Esophagus muscularis mucosa (tissue), 4 donors: ENCODE results near the gene SIRPA. TPM values are rescaled to one million over a fixed set of nuclear protein-coding genes. Genes with fewer than 3 reads are reported as not detected.
"Not testable (repeated sequence)": the region's sequence is repeated elsewhere in the genome, so short reads cannot be mapped to it uniquely, and the experiment has no call there.

Source experiments
- DNase-seq: peaks from one replicate; pipeline ENCODE4 v3.0.0-alpha.2; 2017; ENCODE audit errors: extremely low spot score
- H3K27ac ChIP-seq, 4 donors: fragments of 200-600 bp; sonication (generic); replicated peaks in 1 of 4; 1 replicate in 3 of 4; 2 replicates in 1 of 4; pipeline ENCODE4 v1.5.1; 2016 to 2019; ENCODE audit warnings: mild to moderate bottlenecking in 1 of 4
- H3K27me3 ChIP-seq, 4 donors: fragments of 200-600 bp; sonication (generic); one replicate each; pipeline versions ENCODE4 v1.5.1 to v1.6.0; 2016 to 2019
- H3K36me3 ChIP-seq, 4 donors: fragments of 200-600 bp; sonication (generic); one replicate each; pipeline ENCODE4 v1.5.1; 2016 to 2019
- H3K4me1 ChIP-seq, 4 donors: fragments of 200-600 bp; sonication (generic); one replicate each; pipeline ENCODE4 v1.5.1; 2016 to 2019
- H3K4me3 ChIP-seq, 4 donors: fragments of 200-600 bp; sonication (generic); 1 replicate in 2 of 4; 2 replicates in 2 of 4; pipeline ENCODE4 v1.5.1; 2016 to 2019; ENCODE audit warnings: mild to moderate bottlenecking in 4 of 4, moderate library complexity in 1 of 4
- H3K9me3 ChIP-seq, 4 donors: fragments of 200-600 bp; sonication (generic); 1 replicate in 3 of 4; 2 replicates in 1 of 4; pipeline ENCODE4 v1.5.1; 2016 to 2019
- EP300 ChIP-seq: sonication (generic); formaldehyde crosslinking; IDR thresholded peaks from one replicate; pipeline ENCODE4 v1.6.1; 2017; ENCODE audit warnings: antibody characterized with exemption
- POLR2A ChIP-seq: fragments of 450-650 bp; IDR thresholded peaks from one replicate; pipeline ENCODE4 v1.6.1; 2017; ENCODE audit warnings: antibody characterized with exemption, moderate library complexity, mild to moderate bottlenecking, low read depth
- POLR2AphosphoS5 ChIP-seq, 2 donors: sonication (generic); formaldehyde crosslinking; IDR thresholded peaks; one replicate each; pipeline ENCODE4 v1.6.1; 2017; ENCODE audit warnings: antibody characterized with exemption in 2 of 2
- WGBS: methylation state at CpG from one replicate; pipeline ENCODE4 v1.1.5; 2018; 5-methylcytosine and 5-hydroxymethylcytosine counted together
- intact Hi-C: fragments of 100-400 bp; cut with DNase I; formaldehyde crosslinking; loops from one replicate; pipeline ENCODE4 v1.15.1; 2023
- total RNA-seq, 4 donors: library from RNA; depleted of rRNA; stranded (reverse); fragments of >200 nt; gene quantifications; one replicate each; pipeline versions ENCODE4 v1.1.0 to v1.2.1, GENCODE V29; 2016
- TF ChIP-seq, protein P1 (sequence below), 3 experiments: fragments of 200-600 bp in 2 of 3; fragments of 450-650 bp in 1 of 3; sonication (generic) in 2 of 3; IDR thresholded peaks; one replicate each; pipeline ENCODE4 v1.5.1; 2017 to 2019; ENCODE audit warnings: antibody characterized with exemption in 3 of 3, mild to moderate bottlenecking in 2 of 3, moderate library complexity in 1 of 3

Gene SIRPA
- total RNA-seq, 4 donors from 2014 or later: 19.5 to 39.8 (median 32.5) TPM

DNA sequence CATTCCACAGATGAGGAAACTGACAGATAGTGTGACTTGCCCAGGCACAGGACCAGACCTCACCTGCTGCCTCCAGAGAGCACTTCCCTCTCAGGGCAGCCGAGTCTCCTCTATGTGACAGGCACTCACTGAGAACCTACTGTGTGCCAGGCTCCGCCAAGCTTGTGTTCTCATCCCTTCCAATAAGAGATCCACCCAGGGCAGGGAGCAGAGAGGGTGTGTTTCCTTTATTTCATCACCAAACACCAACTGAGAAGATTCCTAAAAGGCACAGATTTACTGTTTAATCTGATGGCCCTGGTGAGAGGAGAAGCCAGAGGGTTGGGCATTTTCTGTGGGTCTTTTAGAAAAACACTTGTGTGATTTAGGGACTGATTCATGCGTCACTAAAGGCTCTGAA lies 20.5 kb downstream of the SIRPA start:
- DNase-seq: no peak
- peaks cover 0 to 9% (median 0%) of the 10 kb centered on the region in 4 donors for H3K4me1 ChIP-seq
- intact Hi-C loops: no loop called here
- peaks cover 10 to 58% (median 23%) of the 10 kb centered on the region in 4 donors for H3K36me3 ChIP-seq
- H3K4me3 ChIP-seq: no peak overlapping the region
- 74% methylated on average over 3 of the region's 3 CpGs for WGBS
- no peaks in the 10 kb centered on the region for H3K9me3 ChIP-seq
- TF ChIP-seq, protein P1, sequence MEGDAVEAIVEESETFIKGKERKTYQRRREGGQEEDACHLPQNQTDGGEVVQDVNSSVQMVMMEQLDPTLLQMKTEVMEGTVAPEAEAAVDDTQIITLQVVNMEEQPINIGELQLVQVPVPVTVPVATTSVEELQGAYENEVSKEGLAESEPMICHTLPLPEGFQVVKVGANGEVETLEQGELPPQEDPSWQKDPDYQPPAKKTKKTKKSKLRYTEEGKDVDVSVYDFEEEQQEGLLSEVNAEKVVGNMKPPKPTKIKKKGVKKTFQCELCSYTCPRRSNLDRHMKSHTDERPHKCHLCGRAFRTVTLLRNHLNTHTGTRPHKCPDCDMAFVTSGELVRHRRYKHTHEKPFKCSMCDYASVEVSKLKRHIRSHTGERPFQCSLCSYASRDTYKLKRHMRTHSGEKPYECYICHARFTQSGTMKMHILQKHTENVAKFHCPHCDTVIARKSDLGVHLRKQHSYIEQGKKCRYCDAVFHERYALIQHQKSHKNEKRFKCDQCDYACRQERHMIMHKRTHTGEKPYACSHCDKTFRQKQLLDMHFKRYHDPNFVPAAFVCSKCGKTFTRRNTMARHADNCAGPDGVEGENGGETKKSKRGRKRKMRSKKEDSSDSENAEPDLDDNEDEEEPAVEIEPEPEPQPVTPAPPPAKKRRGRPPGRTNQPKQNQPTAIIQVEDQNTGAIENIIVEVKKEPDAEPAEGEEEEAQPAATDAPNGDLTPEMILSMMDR (IDR thresholded peaks at IDR 0.05): no peak
- TF ChIP-seq POLR2AphosphoS5 (IDR thresholded peaks at IDR 0.05) (no peak), POLR2A (no peak), EP300 (no peak)
- no peaks in the 10 kb centered on the region for H3K27me3 ChIP-seq
- H3K27ac ChIP-seq: no peak overlapping the region

DNA sequence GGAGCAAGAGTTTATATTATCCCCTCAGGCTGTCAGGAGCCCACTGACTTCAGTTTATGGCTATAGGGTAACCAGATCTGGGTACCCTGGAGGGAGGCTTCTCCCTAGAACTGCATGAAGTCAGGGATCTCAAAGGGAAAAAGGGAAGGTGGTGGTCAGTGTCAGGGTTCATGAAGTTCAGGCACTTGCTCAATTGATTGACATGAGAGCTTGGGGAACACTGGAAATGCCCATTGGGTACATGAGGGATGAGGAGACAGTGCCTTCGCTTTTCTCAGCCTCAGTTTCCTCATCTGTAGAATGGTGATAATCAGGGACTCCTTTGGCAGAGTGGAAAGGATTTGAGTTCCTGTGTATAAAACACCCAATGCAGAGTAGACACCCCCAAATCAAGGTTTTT lies 22.6 kb downstream of the SIRPA start:
- H3K4me3 ChIP-seq: no peak overlapping the region
- no peak for DNase-seq
- H3K4me1 ChIP-seq: no peaks in the 10 kb centered on the region
- no peaks in the 10 kb centered on the region for H3K27me3 ChIP-seq
- TF ChIP-seq, protein P1 (IDR thresholded peaks at IDR 0.05): no peak
- no peaks in the 10 kb centered on the region for H3K9me3 ChIP-seq
- no peak overlapping the region for H3K27ac ChIP-seq
- peaks cover 16 to 68% (median 30%) of the 10 kb centered on the region in 4 donors for H3K36me3 ChIP-seq
- WGBS: 100% methylated on average over 1 of the region's 1 CpG
- intact Hi-C loops: no loop called here

DNA sequence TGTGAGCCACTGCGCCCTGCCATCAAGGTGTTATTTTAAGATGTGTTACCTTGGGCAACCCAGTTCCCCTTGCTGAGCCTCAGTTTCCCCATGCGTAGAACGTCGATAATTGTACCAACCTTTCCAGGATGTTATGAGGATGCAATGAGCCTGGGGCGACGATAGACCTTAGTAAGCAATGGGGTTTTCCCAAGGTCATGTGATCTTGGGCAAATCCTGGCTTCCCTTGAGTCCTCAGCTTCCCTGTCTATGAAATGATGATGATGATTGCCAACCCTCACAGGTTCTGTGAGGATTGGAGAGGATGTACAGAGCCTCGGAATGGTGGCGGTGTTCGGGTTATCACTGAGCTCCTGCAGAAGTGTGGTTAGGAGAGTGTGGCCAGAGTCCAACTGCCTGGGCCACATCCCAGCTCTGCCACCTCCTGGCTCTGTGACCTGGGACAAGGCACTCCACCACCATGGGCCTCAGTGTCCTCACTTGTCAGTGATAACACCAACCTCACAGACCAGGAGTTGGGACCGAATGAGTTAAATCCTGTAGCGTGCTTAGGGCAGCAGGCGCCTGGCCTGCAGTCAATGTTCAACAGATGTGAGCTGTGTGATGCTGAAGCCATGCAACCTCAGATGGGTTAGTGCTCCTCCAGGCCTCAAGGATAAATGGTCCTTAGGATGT lies 23.4 kb downstream of the SIRPA start:
- no peaks in the 10 kb centered on the region for H3K4me1 ChIP-seq
- TF ChIP-seq POLR2AphosphoS5 (IDR thresholded peaks at IDR 0.05): no peak
- TF ChIP-seq, protein P1 (IDR thresholded peaks at IDR 0.05): no peak
- no peak for DNase-seq
- no peaks in the 10 kb centered on the region for H3K27me3 ChIP-seq
- H3K4me3 ChIP-seq: no peak overlapping the region
- intact Hi-C loops: no loop called here
- peaks cover 18 to 74% (median 38%) of the 10 kb centered on the region in 4 donors for H3K36me3 ChIP-seq
- no peaks in the 10 kb centered on the region for H3K9me3 ChIP-seq
- no peak overlapping the region for H3K27ac ChIP-seq
- WGBS: 84% methylated on average over 12 of the region's 12 CpGs

DNA sequence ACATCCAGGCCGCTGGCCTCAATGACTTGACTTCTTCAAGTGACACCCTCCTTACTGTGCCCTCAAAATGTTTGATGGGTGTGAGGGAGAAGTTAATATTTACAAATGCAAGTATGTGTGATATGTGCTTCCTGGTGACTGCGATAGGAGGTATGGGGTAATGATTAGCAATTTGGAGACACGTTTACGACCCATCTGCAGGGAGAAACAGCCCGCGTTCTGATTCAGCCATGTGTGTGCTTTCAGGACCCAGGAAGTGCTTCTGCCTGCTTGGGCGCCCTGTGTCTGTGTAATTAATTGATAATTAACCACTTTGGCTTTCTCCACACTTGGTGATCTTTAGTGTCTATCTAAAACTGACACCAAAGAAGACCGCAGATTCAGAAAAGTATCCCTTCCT lies 25.0 kb downstream of the SIRPA start:
- intact Hi-C loops: no loop called here
- H3K27me3 ChIP-seq: no peaks in the 10 kb centered on the region
- DNase-seq: no peak
- WGBS: 89% methylated on average over 8 of the region's 8 CpGs
- no peak overlapping the region for H3K4me3 ChIP-seq
- H3K9me3 ChIP-seq: no peaks in the 10 kb centered on the region
- H3K4me1 ChIP-seq: no peaks in the 10 kb centered on the region
- H3K27ac ChIP-seq: no peak overlapping the region
- peaks cover 18 to 77% (median 42%) of the 10 kb centered on the region in 4 donors for H3K36me3 ChIP-seq
- no peak for TF ChIP-seq POLR2AphosphoS5 (IDR thresholded peaks at IDR 0.05)

DNA sequence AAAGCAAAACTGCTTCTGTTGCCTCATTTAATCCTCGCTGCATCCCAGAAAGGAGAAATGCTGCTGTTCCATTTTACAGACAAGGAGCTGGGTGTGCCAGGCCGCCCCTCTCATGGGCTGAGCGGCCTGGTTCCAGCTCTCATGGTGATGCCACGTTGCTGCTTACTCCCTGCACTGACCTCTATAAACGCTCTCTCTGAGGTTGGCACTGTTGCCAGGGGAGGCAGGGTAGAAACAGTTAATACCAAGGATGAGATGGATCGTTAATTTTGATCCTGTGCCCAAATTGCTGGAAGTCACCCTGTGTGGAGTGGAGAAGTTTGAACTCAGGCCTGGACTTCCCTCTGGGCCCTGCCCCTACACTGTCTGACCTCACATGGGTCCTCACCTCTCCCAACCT lies 25.6 kb downstream of the SIRPA start:
- Histone ChIP-seq H3K27ac (no peak overlapping the region), H3K9me3 (no peaks in the 10 kb centered on the region), H3K36me3 (peaks cover 15 to 75% (median 37%) of the 10 kb centered on the region in 4 donors), H3K4me3 (no peak overlapping the region), H3K4me1 (no peaks in the 10 kb centered on the region), H3K27me3 (no peaks in the 10 kb centered on the region)
- DNase-seq: no peak
- intact Hi-C loops: no loop called here
- no peak for TF ChIP-seq EP300
- no peak for TF ChIP-seq POLR2AphosphoS5 (IDR thresholded peaks at IDR 0.05)
- TF ChIP-seq POLR2A: no peak
- TF ChIP-seq, protein P1 (IDR thresholded peaks at IDR 0.05): no peak
- WGBS: 75% methylated on average over 6 of the region's 6 CpGs

DNA sequence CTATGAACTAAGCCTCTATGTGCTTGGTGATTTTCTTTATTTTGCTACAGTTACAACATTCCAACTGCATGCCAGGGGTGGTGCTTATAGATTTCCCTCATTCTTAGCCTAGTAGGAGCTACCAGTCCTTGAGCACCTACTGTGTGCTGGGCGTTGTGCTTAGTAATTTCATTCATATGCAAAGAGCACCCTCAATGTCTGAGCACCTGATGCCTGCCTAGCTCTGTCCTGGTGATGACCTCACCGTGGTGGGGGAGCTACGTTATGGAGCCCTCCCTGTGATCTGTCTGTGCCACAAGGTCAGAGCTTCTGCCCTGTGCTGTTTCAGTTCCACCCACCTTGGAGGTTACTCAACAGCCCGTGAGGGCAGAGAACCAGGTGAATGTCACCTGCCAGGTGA lies 26.8 kb downstream of the SIRPA start:
- H3K27me3 ChIP-seq, DNase-seq, H3K4me3 ChIP-seq, H3K27ac ChIP-seq, intact Hi-C loops, H3K4me1 ChIP-seq, H3K9me3 ChIP-seq: not testable (repeated sequence)
- peaks cover 8 to 63% (median 25%) of the 10 kb centered on the region in 4 donors for H3K36me3 ChIP-seq
- 83% methylated on average over 2 of the region's 4 CpGs for WGBS
